ENCODE results near the gene CCDC13. TPM values are rescaled to one million over a fixed set of nuclear protein-coding genes. Genes with fewer than 3 reads are reported as not detected.
A peak's percentile ranks its signal among the peaks of the same experiment; 100 is the strongest.

The CCDC13 gene
- total and polyA plus RNA-seq, 10 of the 15 experiments (the other 5 are each of a cell fraction or from before 2014, with no cell fraction given), result 0.13 to 0.81 (median 0.30) TPM; not detected in 4

- TF ChIP-seq JUNB (IDR thresholded peaks at IDR 0.05), result no peak
- TF ChIP-seq MYB (IDR thresholded peaks at IDR 0.05; ENCODE audit: borderline replicate concordance, low read depth, low read length), result no peak
- peak; percentile 63 for TF ChIP-seq HCFC1 (IDR thresholded peaks at IDR 0.05; ENCODE audit: low read length)
- TF ChIP-seq GATAD2B (conservative IDR thresholded peaks at IDR 0.05; ENCODE audit: low read depth), result no peak; the same call in none of the 2 replicates
- no peak for TF ChIP-seq CEBPZ (IDR thresholded peaks at IDR 0.05; ENCODE audit: low read depth, low read length)
- TF ChIP-seq ESRRA (IDR thresholded peaks at IDR 0.05; ENCODE audit: low read length), result 0 out of 2 replicates have a peak, but pooled peaks have one; percentile 39
- peak; percentile 79 for TF ChIP-seq IKZF1 (conservative IDR thresholded peaks at IDR 0.05)
- TF ChIP-seq PBX3 (IDR thresholded peaks at IDR 0.05; ENCODE audit: insufficient replicate concordance, low read depth, low read length), result no peak
- no peak for TF ChIP-seq NR2C2 (IDR thresholded peaks at IDR 0.05; ENCODE audit: borderline replicate concordance, control insufficient read depth, insufficient read length, low read depth)
- TF ChIP-seq POLR2AphosphoS2 (IDR thresholded peaks at IDR 0.05; ENCODE audit: low read depth, low read length), result peak; percentile 57; the same call in 1 of the 2 replicates
- TF ChIP-seq HDGF (IDR thresholded peaks at IDR 0.05), result no peak
- no peak for TF ChIP-seq ZNF274 (IDR thresholded peaks at IDR 0.05; ENCODE audit: insufficient read depth, insufficient read length)
- TF ChIP-seq SMAD5 (IDR thresholded peaks at IDR 0.05; ENCODE audit: low read depth), result peak; percentile 56; the same call in 1 of the 2 replicates
- TF ChIP-seq YBX1 (IDR thresholded peaks at IDR 0.05), result no peak
- TF ChIP-seq REST (IDR thresholded peaks at IDR 0.05; ENCODE audit: low read depth, low read length), result 0 out of 2 replicates have a peak, but pooled peaks have one; percentile 29
- no peak for TF ChIP-seq BACH1 (IDR thresholded peaks at IDR 0.05; ENCODE audit: borderline replicate concordance)
- TF ChIP-seq SKIL (IDR thresholded peaks at IDR 0.05; ENCODE audit: low read depth, poor library complexity, severe bottlenecking), result no peak
These were observed at the start of gene CCDC13 (continued) for GRCh38 chr3:42772670-42773408.

Measured in GM12878 (cell line).